Measurements from ENCODE around the gene CIART.
"Not testable (repeated sequence)": the region's sequence is repeated elsewhere in the genome, so short reads cannot be mapped to it uniquely, and the experiment has no call there.

CIART gene, protein sequence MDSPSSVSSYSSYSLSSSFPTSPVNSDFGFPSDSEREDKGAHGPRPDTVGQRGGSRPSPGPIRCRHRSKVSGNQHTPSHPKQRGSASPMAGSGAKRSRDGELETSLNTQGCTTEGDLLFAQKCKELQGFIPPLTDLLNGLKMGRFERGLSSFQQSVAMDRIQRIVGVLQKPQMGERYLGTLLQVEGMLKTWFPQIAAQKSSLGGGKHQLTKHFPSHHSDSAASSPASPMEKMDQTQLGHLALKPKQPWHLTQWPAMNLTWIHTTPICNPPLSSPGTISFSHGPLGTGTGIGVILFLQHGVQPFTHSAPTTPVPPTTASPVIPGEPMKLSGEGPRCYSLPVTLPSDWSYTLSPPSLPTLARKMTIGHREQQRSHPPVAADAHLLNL

DNA sequence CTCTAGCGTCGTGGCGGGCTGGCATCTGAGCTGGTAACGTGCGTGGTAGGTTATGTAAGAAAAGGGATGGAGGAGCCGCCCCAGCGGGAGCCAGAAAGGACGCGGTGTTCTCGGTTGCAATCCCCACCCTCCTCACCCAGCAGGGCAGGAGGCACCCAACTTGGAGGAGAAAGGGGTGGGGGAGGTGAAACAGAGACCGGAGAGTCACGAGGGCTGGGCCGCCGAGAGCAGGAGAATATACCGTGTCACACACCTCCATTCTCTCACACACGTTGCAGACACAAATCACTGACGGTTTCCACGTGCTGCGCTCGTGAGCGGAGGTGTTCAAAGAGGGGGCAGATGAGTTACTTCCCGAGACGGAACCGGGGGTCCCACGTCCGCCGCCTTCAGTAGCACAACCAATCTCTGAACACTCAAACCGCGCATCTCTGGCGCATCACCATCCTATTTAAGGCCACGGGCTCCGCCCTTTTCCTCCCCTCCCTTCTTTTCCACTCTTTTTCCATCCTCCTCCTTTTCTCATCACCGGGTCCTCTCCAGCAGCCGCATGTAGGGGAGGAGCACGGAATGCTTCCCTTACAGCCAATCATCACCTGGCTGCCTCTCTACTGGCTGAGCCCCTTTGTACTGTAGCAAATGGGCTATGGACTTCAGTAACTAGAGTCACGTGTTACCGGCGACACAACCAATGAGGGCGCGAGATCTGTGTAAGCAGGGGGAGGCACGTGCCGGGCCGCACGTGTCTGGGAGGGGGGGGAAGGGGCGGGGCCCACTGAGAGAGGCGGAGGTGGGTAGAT lies at the start of gene CIART:
Gene CIART (plus strand): TSS at position 797 of the 800 bp plus-strand sequence. CDS start 714 bp downstream, outside the sequence.
- peak; percentile 91 for DNase-seq

DNA sequence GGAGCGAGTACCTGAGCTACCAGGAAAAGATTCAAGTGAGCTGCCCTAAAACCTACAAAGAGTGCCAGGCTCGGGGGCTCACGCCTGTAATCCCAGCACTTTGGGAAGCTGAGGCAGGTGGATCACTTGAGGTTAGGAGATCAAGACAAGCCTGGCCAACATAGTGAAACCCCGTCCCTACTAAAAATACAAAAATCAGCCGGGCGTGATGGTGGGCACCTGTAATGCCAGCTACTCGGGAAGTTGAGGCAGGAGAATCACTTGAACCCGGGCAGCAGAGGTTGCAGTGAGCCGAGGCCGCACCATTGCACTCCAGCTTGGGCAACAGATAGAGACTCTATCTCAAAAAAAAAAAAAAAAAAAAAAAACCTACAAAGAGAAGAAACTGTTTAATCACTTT lies 49.4 kb upstream of the CIART start:
- not testable (repeated sequence) for DNase-seq

DNA sequence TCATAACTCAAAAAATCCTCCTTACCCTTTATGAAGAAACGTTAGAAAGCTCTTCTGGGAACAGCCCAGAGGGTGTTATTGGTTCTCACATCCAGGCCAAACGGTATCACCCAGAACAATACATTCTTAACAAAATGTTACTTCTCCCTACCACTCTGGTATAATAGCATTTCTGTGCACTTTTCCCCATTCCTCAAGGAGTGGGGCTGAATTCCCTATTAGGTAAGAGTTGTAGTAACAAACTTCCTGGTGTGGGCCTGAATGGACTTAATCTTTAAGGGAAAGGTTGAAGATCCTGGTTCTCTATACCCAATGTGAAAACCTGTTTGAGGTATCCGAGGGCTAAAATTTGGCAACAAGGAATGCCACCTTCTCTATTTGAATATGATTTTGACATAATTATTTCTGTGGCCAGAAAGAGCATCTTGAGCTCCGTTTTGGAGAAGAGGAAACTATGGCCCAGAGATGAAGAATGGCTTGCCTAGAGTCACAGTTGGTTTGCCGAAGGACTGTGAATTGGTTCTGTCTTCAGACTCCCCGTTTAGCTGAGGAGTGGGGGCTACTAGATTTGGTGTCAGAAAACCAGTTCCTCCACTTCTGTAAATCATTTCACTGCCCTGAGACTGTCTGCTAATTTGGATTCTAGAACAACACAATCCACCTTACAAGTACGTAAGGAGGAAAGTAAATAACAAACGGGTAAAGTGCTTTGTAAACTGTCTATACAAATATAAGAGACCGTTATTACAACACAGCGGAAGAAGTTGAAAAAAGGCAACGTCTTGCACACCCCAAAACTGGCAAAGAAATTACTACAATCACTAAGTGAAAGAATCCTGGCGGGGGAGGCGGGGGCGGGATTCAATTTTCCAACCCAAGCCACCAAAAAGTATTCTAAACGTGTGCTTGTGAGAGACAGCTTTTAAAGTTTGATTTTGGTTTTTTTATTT lies 48.7 kb upstream of the CIART start:
- DNase-seq, result peak; percentile 33

DNA sequence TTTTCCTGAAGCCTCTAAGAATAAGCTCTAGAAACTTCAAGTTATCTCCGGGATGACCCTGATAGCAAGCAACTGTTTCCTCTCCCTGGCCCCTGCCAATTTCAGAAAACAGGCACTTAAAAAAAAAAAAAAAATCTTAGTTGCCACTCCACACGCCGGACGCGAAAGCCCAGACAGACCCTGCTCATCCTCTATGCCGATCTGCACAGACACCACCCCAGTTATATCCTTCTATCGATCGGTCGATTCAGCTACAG lies 48.1 kb upstream of the CIART start:
- no peak for DNase-seq

DNA sequence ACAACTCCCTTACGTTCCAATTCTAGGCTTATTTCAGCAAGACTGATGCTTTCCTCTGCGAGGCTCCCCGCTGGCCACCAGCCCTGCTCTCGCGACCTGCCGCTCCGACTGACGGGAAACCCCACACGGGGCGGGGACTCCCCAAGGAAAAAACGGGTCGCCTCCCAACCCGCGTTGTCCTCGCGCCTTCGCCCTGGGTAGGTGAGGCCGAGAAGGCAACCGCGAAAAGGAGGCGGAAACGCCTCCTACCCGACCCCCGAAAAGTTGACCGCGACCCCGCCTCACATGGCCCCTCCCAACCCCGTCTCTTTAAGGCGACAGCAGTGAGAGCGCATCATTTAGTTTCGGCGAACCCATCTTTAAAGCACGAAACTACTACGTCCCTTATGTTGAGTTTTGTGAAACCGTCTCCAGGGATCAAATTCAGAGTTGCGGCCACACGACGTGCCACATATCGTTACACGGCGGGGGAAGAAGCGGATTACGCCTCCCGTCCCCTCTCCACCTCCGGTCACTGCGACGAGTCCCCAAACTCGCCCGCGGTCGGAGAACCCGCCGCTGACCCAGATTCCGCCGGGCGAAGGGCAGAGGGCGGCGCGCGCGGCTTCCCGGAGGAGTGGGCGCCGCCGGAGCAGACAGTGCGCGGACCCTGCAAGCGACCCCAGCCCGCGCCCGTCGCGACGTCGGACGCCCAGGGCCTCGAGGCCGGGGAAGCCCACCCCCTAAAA lies 47.6 kb upstream of the CIART start:
- peak; percentile 94 for DNase-seq

DNA sequence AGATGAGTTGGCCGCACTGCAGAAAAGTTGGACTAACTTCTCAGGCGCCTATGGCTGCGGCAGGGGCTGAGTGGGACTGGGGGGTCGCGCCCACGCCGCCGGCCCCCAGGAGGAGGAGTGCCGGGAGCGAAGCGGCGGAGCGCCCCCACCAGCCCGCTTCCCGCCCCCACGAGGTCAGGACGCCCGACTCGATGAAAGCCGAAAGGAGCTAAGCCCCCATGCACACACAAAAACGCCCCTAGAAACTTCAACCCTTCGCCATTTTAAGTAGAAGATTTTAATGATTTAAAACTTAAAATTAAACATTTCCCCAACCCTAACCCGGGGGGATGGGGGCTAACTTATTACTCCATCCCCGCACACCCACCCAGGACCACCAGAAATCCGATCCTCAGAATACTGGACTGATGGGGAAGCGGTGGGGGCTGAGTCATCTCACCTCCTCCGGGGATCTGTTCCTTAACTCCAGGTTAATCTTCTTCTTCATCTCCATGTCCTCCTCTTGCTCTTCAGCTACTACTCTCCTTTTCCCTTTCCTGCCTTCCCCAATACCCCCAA lies 47.0 kb upstream of the CIART start:
- DNase-seq, result peak; percentile 33

DNA sequence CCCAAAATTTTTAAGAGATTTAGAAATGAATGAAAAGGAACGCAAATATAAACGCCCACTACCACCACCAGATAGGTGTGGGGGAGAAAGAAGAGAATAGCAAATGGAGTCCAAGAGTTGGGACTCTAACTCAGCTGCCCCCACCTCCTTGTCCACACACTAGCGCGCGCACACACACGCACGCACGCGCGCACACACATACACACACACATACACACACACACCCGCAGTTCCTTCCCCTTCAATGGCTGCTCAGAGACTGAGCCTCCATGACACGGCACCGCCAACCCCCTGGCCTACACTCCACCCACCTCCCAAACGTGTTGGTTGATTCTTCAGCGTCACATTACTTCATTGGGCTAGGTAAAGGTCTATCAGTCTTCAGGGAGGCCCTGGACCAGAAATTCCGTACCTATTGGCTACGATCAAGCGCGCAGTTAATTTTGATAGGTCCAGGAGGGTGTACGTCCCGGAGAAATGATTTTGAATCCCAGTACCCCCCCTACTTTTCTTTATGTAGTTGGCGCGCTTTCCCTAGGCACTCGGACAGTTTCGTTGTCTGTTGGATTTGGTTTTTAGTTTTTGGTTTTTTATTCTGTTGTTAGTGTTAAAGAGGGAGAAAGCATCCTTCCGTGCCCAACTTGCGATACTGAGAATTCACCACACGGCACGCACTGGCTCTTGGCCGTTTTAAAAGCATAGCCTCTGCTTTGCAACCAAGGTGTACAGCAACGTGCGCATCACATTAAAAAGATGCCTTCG lies 46.3 kb upstream of the CIART start, which contains the start of gene ANP32E:
Gene ANP32E (minus strand): TSS at position 261 of the 762 bp plus-strand sequence. CDS start 326 bp downstream, outside the sequence.
- peak; percentile 98 for DNase-seq

DNA sequence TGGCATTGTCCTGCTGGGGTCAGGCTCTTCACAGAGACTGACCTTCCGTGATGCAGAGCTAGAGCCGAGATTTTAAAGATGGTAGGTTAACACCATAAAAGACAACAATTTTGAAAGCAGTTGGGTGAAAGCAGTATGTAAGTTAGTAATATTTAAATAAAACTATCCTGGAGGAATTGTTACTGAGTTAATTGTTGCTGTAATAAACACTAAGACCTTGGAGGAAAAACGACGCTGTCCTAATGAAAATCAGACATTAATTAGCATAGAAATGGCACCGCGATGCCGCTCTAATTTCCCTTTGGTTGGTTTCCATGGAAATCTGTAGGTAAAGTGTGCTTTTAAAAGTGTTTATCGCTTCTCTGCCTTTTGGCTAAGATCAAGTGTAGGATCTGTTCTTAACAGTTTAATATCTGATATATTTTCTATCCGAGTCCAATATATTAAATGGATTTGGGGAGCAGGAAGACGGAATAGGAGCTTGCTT lies 45.7 kb upstream of the CIART start:
- no peak for DNase-seq

DNA sequence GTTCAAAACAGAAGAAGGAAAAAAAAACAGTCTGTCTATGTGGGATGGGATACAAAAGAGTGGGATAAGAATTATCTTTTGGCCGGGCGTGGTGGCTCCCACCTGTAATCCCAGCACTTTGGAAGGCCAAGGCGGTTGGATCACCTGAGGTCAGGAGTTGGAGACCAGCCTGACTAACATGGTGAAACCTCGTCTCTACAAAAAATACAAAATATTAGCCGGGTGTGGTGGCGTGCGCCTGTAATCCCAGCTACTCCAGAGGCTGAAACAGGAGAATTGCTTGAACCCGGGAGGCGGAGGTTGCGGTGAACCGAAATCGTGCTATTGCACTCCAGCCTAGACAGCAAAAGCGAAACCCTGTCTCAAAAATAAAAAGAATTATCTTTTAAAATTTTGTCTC lies 45.2 kb upstream of the CIART start:
- DNase-seq, result not testable (repeated sequence)

DNA sequence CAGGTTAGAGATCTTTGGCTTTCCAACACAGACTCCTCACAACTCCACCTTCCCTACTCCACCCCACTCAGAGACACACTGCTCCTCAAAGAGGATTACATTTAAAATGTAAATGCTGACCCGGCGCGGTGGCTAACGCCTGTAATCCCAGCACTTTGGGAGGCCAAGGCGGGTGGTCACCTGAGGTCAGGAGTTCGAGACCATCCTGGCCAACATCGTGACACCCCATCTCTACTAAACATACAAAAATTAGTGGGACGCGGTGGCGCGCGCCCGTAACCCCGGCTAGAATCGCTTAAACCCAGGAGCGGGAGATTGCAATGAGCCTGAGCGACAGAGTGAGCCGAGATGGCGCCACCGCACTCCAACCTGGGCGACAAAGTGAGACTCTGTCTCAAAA lies 44.6 kb upstream of the CIART start:
- DNase-seq, result no peak

DNA sequence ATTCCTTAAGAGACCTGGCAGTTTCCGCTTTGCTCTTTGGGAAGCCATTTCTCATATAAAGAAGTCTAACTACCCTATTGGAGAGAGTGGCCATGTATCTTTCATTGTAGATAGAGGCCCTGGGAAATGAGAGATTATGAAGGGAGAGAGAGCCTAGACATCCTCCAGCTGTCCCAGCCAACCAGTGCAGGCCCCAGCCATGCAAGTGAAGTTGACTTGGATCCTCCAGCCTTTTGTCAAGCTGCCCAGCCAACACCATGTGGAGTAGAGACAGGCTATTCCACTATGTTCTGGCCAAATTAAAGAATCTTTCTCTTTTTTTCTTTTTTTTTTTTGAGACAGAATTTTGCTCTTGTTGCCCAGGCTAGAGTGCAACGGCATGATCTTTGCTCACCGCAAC lies 39.4 kb upstream of the CIART start:
- no peak for DNase-seq

DNA sequence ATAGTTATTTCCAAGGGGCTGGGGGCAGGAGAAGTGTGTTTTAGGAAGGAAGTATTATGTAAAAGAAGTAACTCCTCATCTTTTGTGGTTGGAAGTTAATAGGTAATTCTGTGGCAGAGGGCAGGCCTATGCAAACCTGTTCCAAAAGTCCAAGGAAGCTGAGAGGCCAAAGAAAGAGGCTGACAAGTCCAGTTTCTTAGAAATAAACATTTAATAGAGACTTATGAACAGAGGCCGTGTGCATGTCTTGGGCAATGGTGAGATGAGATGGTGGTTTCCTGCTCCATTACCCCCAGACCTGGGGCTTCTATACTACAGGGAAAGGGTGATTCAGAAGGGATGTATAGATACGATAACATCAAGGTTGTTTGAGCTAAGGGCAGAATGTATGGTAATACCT lies 32.4 kb upstream of the CIART start:
- DNase-seq, result no peak

DNA sequence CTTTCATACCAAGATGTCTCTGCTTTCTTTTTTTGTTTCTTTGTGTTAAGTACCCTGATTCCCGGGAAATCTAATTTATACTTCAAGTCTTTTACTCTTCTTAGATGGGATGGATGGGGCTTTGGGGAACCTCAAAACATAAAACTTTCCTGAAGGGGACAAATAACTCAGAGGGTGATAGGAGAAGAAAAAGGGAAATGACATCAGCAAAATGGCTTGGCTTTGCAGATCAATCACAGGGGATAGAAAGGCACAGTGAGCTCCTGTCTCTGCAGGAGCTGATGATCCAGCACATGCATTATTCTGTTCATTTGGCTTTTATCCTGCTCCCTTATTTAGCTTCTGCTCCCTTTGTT lies 26.2 kb upstream of the CIART start:
- DNase-seq, result no peak

DNA sequence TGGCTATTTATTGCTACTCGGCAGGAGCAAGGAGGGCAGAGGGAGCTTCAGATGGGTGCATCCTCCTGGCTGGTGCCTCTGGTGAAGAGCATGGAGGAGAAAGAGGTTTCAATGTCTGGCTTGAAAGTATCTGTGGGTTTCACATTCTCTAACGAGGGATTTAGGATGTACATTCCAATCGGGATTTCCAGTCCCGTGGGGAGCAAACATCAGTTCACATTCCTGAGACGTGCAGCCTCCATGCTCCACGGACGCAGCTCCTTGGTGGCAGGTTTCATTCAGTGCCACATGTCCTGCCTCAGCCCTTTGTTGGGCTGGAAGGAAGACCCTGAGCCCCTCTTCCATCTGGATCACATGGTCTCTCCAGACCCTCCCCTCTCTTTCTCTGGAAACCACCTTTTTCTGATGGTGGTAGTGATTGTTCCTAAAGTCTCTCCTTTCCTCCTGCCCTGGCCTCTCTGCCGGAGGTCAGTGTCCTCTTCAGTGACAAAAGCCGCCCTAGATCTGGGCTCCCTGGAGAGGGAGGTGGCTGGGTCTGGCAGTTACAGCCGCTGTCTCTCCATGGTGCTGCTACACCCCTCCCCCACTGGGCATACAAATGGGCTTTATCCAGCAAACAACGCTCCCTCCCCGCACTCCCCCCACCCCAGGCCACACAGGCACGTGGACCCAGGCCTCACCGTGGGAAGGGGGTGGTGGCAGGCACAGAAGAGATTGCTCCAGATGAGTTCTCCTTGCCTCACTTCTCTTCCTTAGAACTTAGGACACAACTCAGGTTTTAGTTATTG lies 25.6 kb upstream of the CIART start:
- no peak for DNase-seq

DNA sequence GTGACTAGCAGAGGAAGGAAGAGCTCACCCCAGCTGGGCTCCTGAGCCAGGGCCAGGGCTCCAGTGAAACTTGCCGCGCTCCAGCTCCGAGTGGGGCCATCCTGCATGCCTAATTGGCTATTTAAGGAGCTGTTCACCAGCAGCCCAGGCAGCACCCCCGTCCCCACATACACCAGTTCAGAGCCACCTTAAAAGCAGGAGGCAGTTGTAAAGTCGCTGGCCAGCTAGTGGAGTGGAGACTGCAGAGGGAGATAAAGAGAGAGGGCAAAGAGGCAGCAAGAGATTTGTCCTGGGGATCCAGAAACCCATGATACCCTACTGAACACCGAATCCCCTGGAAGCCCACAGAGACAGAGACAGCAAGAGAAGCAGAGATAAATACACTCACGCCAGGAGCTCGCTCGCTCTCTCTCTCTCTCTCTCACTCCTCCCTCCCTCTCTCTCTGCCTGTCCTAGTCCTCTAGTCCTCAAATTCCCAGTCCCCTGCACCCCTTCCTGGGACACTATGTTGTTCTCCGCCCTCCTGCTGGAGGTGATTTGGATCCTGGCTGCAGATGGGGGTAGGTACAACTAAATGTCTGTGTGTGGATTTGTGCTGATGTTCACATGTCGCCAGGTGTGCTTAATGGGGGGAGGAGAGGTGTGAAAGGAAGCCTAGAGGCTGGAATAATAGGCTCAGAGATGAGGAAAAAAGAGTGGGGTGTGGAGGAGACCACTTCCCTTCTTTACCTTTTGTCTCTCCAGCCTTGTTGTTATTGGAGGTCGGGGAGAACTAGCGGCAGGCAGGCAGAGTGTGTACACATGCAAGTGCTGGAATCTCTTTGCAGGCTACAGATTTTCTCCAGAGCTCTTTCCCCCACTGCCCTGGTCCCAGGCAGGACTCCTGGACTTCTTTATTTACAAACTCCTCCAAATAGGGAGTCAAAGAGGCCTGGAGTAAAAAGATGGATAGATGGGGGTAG lies 24.4 kb upstream of the CIART start, which contains the start of gene CA14:
Gene CA14 (plus strand): TSS at position 151 of the 962 bp plus-strand sequence. CDS start 355 bp downstream, at position 506.
- DNase-seq, result no peak

DNA sequence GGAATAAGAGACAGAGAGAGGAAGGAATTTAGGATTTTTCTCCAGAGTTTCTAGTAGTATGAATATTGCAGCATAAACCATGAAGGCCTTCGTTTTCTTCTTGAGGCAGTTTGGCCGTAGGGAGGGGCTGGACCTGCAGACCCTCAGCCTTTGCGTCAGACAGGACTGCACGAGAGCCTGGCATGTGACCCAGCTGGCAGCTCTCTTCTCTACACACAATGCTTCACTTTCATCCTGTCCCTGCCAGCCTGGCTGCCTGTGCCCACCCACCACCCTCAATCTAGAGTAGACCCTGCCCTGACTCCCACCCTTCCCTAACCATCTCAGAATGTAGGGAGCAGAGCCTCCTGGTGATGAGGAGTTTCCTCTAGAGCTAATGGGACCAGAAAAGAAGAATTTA lies 23.1 kb upstream of the CIART start:
- no peak for DNase-seq

DNA sequence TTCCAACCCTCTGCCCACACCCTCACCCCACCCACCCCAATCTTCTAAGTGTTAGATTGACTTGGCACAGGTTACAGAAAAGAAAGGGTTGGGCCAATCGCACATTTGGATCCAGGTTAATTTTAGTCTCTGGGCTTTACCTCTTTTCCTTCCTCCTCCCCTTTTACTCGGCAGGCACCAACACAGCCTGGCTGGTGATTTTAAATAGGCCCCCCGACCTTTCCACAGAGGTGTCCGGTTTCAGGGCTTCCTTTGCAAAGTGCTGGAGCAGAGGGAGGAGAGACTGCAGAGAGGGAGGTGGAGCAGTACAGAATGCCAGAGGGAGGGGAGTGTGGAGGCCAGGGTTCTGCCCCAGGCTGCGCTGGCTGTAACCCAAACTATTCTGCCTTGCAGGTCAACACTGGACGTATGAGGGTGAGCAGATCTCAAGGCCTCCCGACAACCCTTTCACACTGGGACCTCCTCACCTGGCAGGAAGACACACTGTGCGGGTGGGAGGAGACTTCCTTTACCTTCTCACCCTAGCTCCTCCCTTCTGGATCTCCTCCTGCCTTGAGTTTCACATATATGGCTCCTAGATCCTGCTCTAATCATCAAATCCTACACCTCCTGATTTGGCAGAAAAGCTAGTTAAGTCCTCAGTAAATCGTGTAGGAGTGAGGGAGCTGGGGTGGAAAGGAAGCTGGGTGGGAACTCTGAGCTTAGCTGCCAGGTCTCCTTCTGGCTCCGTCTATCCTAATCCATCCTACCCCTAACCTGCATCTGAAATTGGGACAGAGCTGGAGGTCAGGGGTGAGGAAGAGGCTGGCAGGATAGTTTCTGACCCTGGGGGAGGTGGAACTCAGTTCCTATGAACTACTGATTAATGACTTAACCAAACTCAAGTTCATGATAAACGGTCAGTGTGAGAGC lies 22.3 kb upstream of the CIART start:
- no peak for DNase-seq

DNA sequence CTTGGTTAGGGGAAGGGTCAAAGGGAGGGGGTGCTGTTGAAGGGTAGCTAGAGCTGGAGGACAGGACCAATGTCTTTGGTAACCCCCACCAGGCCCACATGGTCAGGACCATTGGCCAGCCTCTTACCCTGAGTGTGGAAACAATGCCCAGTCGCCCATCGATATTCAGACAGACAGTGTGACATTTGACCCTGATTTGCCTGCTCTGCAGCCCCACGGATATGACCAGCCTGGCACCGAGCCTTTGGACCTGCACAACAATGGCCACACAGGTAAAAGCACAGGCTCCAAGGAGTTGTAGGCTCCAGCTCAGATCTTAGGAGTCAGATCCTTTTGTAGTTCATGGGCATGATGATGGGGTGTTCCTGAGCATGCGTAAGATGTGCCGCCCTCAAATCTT lies 21.0 kb upstream of the CIART start:
- DNase-seq, result no peak
